ENCODE measurements around the gene EFCAB5. TPM values are rescaled to one million over a fixed set of nuclear protein-coding genes. Genes with fewer than 3 reads are reported as not detected.

EFCAB5 gene
- polyA plus RNA-seq, 1 donor (not counting 4 experiments of a cell fraction or from before 2014, with no cell fraction given) = 0.17 TPM

GRCh38 chr17:29958947-29959657 is 17.7 kb downstream of the EFCAB5 start:
- Histone ChIP-seq H3K9me3 (ENCODE audit: control insufficient read depth, low read depth, low read length) (no peaks in the 10 kb centered on the region), H3K27ac (ENCODE audit: control insufficient read depth, insufficient read depth, low read length) (no peak overlapping the region), H3K4me3 (ENCODE audit: control insufficient read depth in 2 of 3, extremely low read depth in 1 of 3, insufficient read depth in 2 of 3, low read depth in 1 of 3, low read length in 3 of 3) (no peak overlapping the region), H2AFZ (ENCODE audit: control insufficient read depth, low read length) (no peak overlapping the region), H3K4me1 (ENCODE audit: control insufficient read depth, extremely low read depth, insufficient read depth, low read length) (peaks cover 12% of the 10 kb centered on the region), H3K79me2 (ENCODE audit: control insufficient read depth, insufficient read depth, low read length) (no peaks in the 10 kb centered on the region), H3K36me3 (ENCODE audit: control insufficient read depth in 2 of 2, extremely low read depth in 1 of 2, insufficient read depth in 2 of 2, low read length in 2 of 2) (no peaks in the 10 kb centered on the region), H3K27me3 (ENCODE audit: control insufficient read depth, extremely low read depth, insufficient read depth, low read length) (no peaks in the 10 kb centered on the region), H3K4me2 (ENCODE audit: control insufficient read depth, extremely low read depth, insufficient read depth, low read depth, low read length) (no peak overlapping the region), H4K20me1 (ENCODE audit: control insufficient read depth, extremely low read depth, insufficient read depth, low read length) (no peaks in the 10 kb centered on the region), H3K9ac (ENCODE audit: control insufficient read depth, extremely low read depth, insufficient read depth, low read length) (no peak overlapping the region), H3K9me1 (ENCODE audit: control insufficient read depth, extremely low read depth, insufficient read depth, low read length) (no peaks in the 10 kb centered on the region)
- TF ChIP-seq CTCF (optimal IDR thresholded peaks at IDR 0.05 in 1 of 3, IDR thresholded peaks at IDR 0.05 in 1 of 3, conservative IDR thresholded peaks at IDR 0.05 in 1 of 3; ENCODE audit: extremely low read depth in 1 of 3, insufficient read depth in 2 of 3, low read length in 3 of 3) = no peak
- no peak for TF ChIP-seq EZH2 (IDR thresholded peaks at IDR 0.05; ENCODE audit: low read length)
- dilution Hi-C loops (cut with MboI; ENCODE audit: extremely low pct_ligation_motif_present, low sequenced_read_pairs) = no loop called here
- peak; percentile 43 for FAIRE-seq
- DNase-seq (ENCODE audit: low read depth, low spot score) = peak; percentile 19

- H3K4me1 ChIP-seq (ENCODE audit: control insufficient read depth, extremely low read depth, insufficient read depth, low read length) = peaks cover 12% of the 10 kb centered on the region
- dilution Hi-C loops (cut with MboI; ENCODE audit: extremely low pct_ligation_motif_present, low sequenced_read_pairs) = no loop called here
Observed at GRCh38 chr17:29959658-29960337, 18.4 kb downstream of the EFCAB5 start.

More at GRCh38 chr17:29959658-29960337, 18.4 kb downstream of the EFCAB5 start:
- no peaks in the 10 kb centered on the region for H3K9me3 ChIP-seq (ENCODE audit: control insufficient read depth, low read depth, low read length)
- H3K4me3 ChIP-seq (ENCODE audit: control insufficient read depth in 2 of 3, extremely low read depth in 1 of 3, insufficient read depth in 2 of 3, low read depth in 1 of 3, low read length in 3 of 3) = no peak overlapping the region
- no peak for FAIRE-seq
- no peak overlapping the region for H3K4me2 ChIP-seq (ENCODE audit: control insufficient read depth, extremely low read depth, insufficient read depth, low read depth, low read length)
- no peak overlapping the region for H2AFZ ChIP-seq (ENCODE audit: control insufficient read depth, low read length)
- H3K79me2 ChIP-seq (ENCODE audit: control insufficient read depth, insufficient read depth, low read length) = no peaks in the 10 kb centered on the region
- no peaks in the 10 kb centered on the region for H4K20me1 ChIP-seq (ENCODE audit: control insufficient read depth, extremely low read depth, insufficient read depth, low read length)
- TF ChIP-seq EZH2 (IDR thresholded peaks at IDR 0.05; ENCODE audit: low read length) (no peak), CTCF (optimal IDR thresholded peaks at IDR 0.05 in 1 of 3, IDR thresholded peaks at IDR 0.05 in 1 of 3, conservative IDR thresholded peaks at IDR 0.05 in 1 of 3; ENCODE audit: extremely low read depth in 1 of 3, insufficient read depth in 2 of 3, low read length in 3 of 3) (no peak)
- H3K27ac ChIP-seq (ENCODE audit: control insufficient read depth, insufficient read depth, low read length) = no peak overlapping the region
- H3K36me3 ChIP-seq (ENCODE audit: control insufficient read depth in 2 of 2, extremely low read depth in 1 of 2, insufficient read depth in 2 of 2, low read length in 2 of 2) = no peaks in the 10 kb centered on the region
- no peaks in the 10 kb centered on the region for H3K27me3 ChIP-seq (ENCODE audit: control insufficient read depth, extremely low read depth, insufficient read depth, low read length)
- no peak overlapping the region for H3K9ac ChIP-seq (ENCODE audit: control insufficient read depth, extremely low read depth, insufficient read depth, low read length)
- no peaks in the 10 kb centered on the region for H3K9me1 ChIP-seq (ENCODE audit: control insufficient read depth, extremely low read depth, insufficient read depth, low read length)
- no peak for DNase-seq (ENCODE audit: low read depth, low spot score)

Data from keratinocyte (primary cell).